ENCODE results near the gene GID4.
A peak's percentile ranks its signal among the peaks of the same experiment; 100 is the strongest.

Gene GID4

GRCh38 chr17:18039535-18040260, 490 bp downstream of the GID4 start:
- TF ChIP-seq USF1 (IDR thresholded peaks at IDR 0.05) (0 out of 2 replicates have a peak, but pooled peaks have one; percentile 6), MAX (IDR thresholded peaks at IDR 0.05) (no peak; the same call in 1 of the 2 replicates), TCF12 (IDR thresholded peaks at IDR 0.05; ENCODE audit: low read depth) (no peak)

GRCh38 chr17:18040261-18040858, 1.2 kb downstream of the GID4 start:
- TF ChIP-seq USF1 (IDR thresholded peaks at IDR 0.05) (no peak), YY1 (IDR thresholded peaks at IDR 0.05; ENCODE audit: low read depth) (no peak), MAX (IDR thresholded peaks at IDR 0.05) (no peak), EP300 (IDR thresholded peaks at IDR 0.05; ENCODE audit: borderline replicate concordance) (no peak), REST (IDR thresholded peaks at IDR 0.05; ENCODE audit: low read depth) (no peak), TCF12 (IDR thresholded peaks at IDR 0.05; ENCODE audit: low read depth) (no peak), TEAD4 (IDR thresholded peaks at IDR 0.05) (no peak), EGR1 (IDR thresholded peaks at IDR 0.05) (no peak)

GRCh38 chr17:18041776-18042175, 2.6 kb downstream of the GID4 start:
- TF ChIP-seq YY1 (IDR thresholded peaks at IDR 0.05; ENCODE audit: low read depth), result no peak

GRCh38 chr17:18042983-18043382, 3.8 kb downstream of the GID4 start:
- TF ChIP-seq TCF12 (IDR thresholded peaks at IDR 0.05; ENCODE audit: low read depth), result no peak
- no peak for TF ChIP-seq EGR1 (IDR thresholded peaks at IDR 0.05)
- no peak for TF ChIP-seq TEAD4 (IDR thresholded peaks at IDR 0.05)
- no peak for TF ChIP-seq CEBPB (IDR thresholded peaks at IDR 0.05)
- no peak for TF ChIP-seq RAD21 (IDR thresholded peaks at IDR 0.05; ENCODE audit: low read depth)
- TF ChIP-seq USF1 (IDR thresholded peaks at IDR 0.05), result no peak
- TF ChIP-seq ZBTB7A (IDR thresholded peaks at IDR 0.05; ENCODE audit: low read depth), result no peak
- no peak for TF ChIP-seq NFIC (IDR thresholded peaks at IDR 0.05)
- no peak for TF ChIP-seq YY1 (IDR thresholded peaks at IDR 0.05; ENCODE audit: low read depth)
- no peak for TF ChIP-seq CREB1 (IDR thresholded peaks at IDR 0.05; ENCODE audit: low read depth)

- no peak for TF ChIP-seq ZBTB7A (IDR thresholded peaks at IDR 0.05; ENCODE audit: low read depth)
- peak; percentile 45; the same call in 1 of the 2 replicates for TF ChIP-seq RAD21 (IDR thresholded peaks at IDR 0.05; ENCODE audit: low read depth)
Measured at GRCh38 chr17:18043491-18043890, 4.3 kb downstream of the GID4 start.

- TF ChIP-seq REST (IDR thresholded peaks at IDR 0.05; ENCODE audit: low read depth), result no peak
- no peak for TF ChIP-seq USF1 (IDR thresholded peaks at IDR 0.05)
- TF ChIP-seq TEAD4 (IDR thresholded peaks at IDR 0.05), result no peak
- no peak for TF ChIP-seq CEBPB (IDR thresholded peaks at IDR 0.05)
- no peak for TF ChIP-seq FOXM1 (IDR thresholded peaks at IDR 0.05; ENCODE audit: borderline replicate concordance, low read depth)
- TF ChIP-seq TCF12 (IDR thresholded peaks at IDR 0.05; ENCODE audit: low read depth), result no peak
- TF ChIP-seq TAF1 (IDR thresholded peaks at IDR 0.05; ENCODE audit: low read depth), result no peak
- TF ChIP-seq EP300 (IDR thresholded peaks at IDR 0.05; ENCODE audit: borderline replicate concordance), result no peak
- no peak for TF ChIP-seq YY1 (IDR thresholded peaks at IDR 0.05; ENCODE audit: low read depth)
- TF ChIP-seq EGR1 (IDR thresholded peaks at IDR 0.05), result no peak
- no peak for TF ChIP-seq MAX (IDR thresholded peaks at IDR 0.05)
- TF ChIP-seq CREB1 (IDR thresholded peaks at IDR 0.05; ENCODE audit: low read depth), result no peak
- no peak for TF ChIP-seq RAD21 (IDR thresholded peaks at IDR 0.05; ENCODE audit: low read depth)
- TF ChIP-seq NFIC (IDR thresholded peaks at IDR 0.05), result no peak
- no peak for TF ChIP-seq ZBTB7A (IDR thresholded peaks at IDR 0.05; ENCODE audit: low read depth)
Measured at GRCh38 chr17:18044609-18045008, 5.4 kb downstream of the GID4 start.
